ENCODE results near the gene PTPRCAP. TPM values are rescaled to one million over a fixed set of nuclear protein-coding genes. Genes with fewer than 3 reads are reported as not detected.

Gene PTPRCAP
- total RNA-seq, 1 experiment from 2014 or later, result 1.3 TPM

DNA sequence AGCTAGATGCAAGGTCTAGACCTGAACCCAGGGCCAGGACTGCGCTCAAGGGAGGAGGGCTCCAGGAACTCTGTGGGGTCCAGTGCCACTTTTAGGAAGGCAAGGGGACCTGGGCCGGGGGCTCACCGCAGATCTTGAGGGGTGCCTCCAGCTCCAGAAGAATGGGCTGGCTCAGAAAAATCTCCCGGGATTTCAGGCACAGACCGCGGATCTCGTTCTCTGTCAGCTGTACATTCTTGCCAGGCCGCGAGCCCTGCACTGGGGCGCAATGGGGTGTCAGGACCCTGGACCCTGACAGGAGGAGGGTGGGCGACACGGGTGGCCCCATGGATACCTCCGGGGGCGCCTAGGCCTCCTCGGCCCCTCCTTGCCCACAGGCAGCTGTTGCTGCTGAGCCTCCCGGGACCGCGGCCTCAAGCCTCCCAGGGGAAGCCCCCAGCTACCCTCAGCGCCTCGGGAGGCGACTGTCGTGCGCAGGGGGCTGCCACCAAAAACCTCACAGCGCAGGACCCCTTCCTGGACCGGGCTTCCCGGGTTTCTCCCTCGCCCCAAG lies 36.5 kb downstream of the PTPRCAP start:
- CTCF ChIA-PET, result interaction anchor here (0.6 to 2.1 kb wide), 16 partner anchors 9 to 228 kb away, joined by 3 to 12 read pairs (median 4); partner anchors contain the start of genes AIP, PITPNM1, POLD4 and RAD9A
- TSS peak; percentile 45 for BruUV-seq (replicated peaks)
- TF ChIP-seq, protein P1, sequence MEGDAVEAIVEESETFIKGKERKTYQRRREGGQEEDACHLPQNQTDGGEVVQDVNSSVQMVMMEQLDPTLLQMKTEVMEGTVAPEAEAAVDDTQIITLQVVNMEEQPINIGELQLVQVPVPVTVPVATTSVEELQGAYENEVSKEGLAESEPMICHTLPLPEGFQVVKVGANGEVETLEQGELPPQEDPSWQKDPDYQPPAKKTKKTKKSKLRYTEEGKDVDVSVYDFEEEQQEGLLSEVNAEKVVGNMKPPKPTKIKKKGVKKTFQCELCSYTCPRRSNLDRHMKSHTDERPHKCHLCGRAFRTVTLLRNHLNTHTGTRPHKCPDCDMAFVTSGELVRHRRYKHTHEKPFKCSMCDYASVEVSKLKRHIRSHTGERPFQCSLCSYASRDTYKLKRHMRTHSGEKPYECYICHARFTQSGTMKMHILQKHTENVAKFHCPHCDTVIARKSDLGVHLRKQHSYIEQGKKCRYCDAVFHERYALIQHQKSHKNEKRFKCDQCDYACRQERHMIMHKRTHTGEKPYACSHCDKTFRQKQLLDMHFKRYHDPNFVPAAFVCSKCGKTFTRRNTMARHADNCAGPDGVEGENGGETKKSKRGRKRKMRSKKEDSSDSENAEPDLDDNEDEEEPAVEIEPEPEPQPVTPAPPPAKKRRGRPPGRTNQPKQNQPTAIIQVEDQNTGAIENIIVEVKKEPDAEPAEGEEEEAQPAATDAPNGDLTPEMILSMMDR (IDR thresholded peaks at IDR 0.05; ENCODE audit: unreplicated experiment), result no peak
- no peak for DNase-seq
- Mint-ChIP-seq H3K36me3 (ENCODE audit: insufficient read depth, unreplicated experiment) (peaks cover 45% of the 10 kb centered on the region), H3K27ac (ENCODE audit: unreplicated experiment) (no peak overlapping the region), H3K4me1 (ENCODE audit: low read depth, unreplicated experiment) (no peaks in the 10 kb centered on the region), H3K4me3 (ENCODE audit: low read depth, unreplicated experiment) (peak overlapping the region; percentile 69), H3K27me3 (ENCODE audit: unreplicated experiment) (no peaks in the 10 kb centered on the region), H3K9me3 (ENCODE audit: low read depth, unreplicated experiment) (no peaks in the 10 kb centered on the region)
- intact Hi-C loops (cut with micrococcal nuclease; ENCODE audit: unreplicated experiment), result no loop called here

DNA sequence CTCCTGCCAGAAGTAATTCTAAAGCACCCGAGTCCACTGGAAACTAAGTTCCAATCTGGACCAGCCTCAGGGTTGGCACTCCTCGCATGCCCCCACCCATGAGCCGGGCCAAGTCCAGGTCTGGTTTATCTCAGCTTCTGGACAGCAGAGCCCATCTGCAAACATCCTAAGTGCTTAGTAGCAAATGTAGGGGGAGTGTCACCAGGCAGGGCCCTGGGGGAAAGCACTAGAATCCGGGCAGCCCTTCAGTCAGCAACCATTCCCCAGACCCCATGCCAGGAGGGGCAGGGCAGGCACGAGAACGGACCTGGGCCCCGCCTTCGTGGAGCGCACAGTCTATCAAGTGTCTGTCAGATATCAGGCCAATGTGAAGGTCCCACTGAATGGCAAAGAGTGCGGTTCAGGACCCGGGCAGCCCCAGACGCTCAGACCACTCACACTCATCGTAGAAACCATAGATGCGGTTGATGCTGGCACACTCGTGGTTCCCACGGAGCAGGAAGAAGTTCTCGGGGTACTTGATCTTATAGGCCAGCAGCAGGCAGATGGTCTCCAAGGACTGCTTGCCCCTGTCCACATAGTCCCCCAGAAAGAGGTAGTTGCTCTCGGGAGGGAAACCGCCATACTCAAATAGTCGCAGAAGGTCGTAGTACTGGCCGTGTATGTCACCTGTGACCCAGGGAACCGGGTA lies 37.1 kb downstream of the PTPRCAP start:
- H3K27ac Mint-ChIP-seq (ENCODE audit: unreplicated experiment), result no peak overlapping the region
- no peaks in the 10 kb centered on the region for H3K9me3 Mint-ChIP-seq (ENCODE audit: low read depth, unreplicated experiment)
- TF ChIP-seq, protein P1 (IDR thresholded peaks at IDR 0.05; ENCODE audit: unreplicated experiment), result no peak
- peaks cover 48% of the 10 kb centered on the region for H3K36me3 Mint-ChIP-seq (ENCODE audit: insufficient read depth, unreplicated experiment)
- DNase-seq, result no peak
- H3K4me1 Mint-ChIP-seq (ENCODE audit: low read depth, unreplicated experiment), result no peaks in the 10 kb centered on the region
- intact Hi-C loops (cut with micrococcal nuclease; ENCODE audit: unreplicated experiment), result no loop called here
- peak overlapping the region; percentile 69 for H3K4me3 Mint-ChIP-seq (ENCODE audit: low read depth, unreplicated experiment)
- no TSS peak for BruUV-seq (replicated peaks)
- no peaks in the 10 kb centered on the region for H3K27me3 Mint-ChIP-seq (ENCODE audit: unreplicated experiment)
- CTCF ChIA-PET, result interaction anchor here (1.5 to 2.1 kb wide), 4 partner anchors 9 to 68 kb away, joined by 8 to 12 read pairs (median 9); partner anchors contain the start of genes POLD4 and RAD9A

DNA sequence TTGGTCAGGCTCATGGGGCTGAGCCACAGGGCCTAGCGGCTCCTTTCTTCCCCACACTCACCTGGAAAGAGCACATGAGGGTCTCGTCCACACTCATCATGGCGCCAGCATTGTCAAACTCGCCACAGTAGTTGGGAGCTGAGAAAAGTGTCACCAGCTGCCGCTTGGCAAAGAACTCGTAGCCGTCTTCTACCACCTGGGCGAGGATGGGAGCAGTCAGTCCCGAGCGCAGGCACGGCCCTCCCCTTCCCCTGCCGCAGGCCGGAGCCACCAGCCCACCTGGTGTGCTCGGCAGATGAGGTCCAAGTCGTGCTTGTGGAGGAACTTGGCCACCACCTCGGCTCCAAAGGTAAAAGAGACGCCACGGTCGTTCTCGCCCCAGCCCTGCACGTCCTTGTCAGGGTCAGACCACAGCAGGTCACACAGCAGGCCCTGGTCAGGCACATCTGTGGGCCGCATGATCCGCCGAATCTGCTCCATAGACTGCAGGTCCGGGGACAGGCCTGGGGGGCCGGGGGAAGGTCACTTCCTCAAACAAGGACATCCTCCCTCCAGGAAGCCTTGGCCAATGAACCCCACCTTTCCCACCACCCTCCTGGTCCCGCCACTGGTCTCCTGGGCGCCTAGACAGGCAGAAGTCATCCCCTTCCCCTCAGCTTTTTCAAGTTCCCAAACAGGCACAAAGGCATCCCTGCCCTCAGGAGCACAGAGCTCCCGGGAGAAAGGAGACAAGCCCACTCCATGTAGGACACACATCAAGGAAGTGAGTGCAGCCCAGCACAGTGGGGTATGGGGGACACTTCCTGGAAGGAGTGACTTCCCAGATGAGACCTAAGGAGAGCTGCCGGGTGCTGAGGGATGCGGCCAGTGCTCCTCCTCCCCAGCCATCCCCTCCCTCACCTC lies 38.6 kb downstream of the PTPRCAP start:
- H3K4me1 Mint-ChIP-seq (ENCODE audit: low read depth, unreplicated experiment), result peaks cover 4% of the 10 kb centered on the region
- no peaks in the 10 kb centered on the region for H3K9me3 Mint-ChIP-seq (ENCODE audit: low read depth, unreplicated experiment)
- TF ChIP-seq, protein P1 (IDR thresholded peaks at IDR 0.05; ENCODE audit: unreplicated experiment), result no peak
- H3K36me3 Mint-ChIP-seq (ENCODE audit: insufficient read depth, unreplicated experiment), result peaks cover 54% of the 10 kb centered on the region
- DNase-seq, result no peak
- H3K27me3 Mint-ChIP-seq (ENCODE audit: unreplicated experiment), result no peaks in the 10 kb centered on the region
- H3K4me3 Mint-ChIP-seq (ENCODE audit: low read depth, unreplicated experiment), result no peak overlapping the region
- intact Hi-C loops (cut with micrococcal nuclease; ENCODE audit: unreplicated experiment), result no loop called here
- CTCF ChIA-PET, result no interaction called here
- no TSS peak for BruUV-seq (replicated peaks)
- H3K27ac Mint-ChIP-seq (ENCODE audit: unreplicated experiment), result no peak overlapping the region

DNA sequence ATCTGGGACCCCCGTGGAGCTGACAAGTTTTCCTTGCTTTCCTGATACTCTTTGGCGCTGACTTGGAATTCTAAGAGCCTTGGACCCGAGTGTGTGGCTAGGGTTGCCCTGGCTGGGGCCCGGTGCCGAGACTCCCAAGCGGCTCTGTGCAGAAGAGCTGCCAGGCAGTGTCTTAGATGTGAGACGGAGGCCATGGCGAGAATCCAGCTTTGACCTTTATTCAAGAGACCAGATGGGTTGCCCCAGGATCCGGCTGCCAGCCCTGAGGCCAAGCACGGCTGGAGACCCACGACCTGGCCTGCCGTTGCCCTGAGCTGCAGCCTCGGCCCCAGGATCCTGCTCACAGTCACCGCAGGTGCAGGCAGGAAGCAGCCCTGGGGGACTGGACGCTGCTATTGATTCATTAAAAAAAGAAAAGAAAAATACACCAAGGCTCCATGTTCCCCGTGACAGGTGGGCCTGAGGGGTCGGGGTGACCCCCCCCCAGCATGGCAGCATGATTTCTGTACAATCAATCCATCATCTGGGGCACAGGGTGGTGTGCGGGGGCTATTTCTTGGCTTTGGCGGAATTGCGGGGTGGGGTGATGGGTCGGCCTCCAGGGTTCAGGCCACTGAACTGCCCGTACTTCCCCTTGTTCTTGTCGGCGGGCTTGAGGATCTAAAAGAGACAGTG lies 39.4 kb downstream of the PTPRCAP start:
- no TSS peak for BruUV-seq (replicated peaks)
- TF ChIP-seq, protein P1 (IDR thresholded peaks at IDR 0.05; ENCODE audit: unreplicated experiment), result no peak
- Mint-ChIP-seq H3K4me1 (ENCODE audit: low read depth, unreplicated experiment) (peaks cover 10% of the 10 kb centered on the region), H3K36me3 (ENCODE audit: insufficient read depth, unreplicated experiment) (peaks cover 60% of the 10 kb centered on the region), H3K27ac (ENCODE audit: unreplicated experiment) (no peak overlapping the region), H3K4me3 (ENCODE audit: low read depth, unreplicated experiment) (no peak overlapping the region), H3K27me3 (ENCODE audit: unreplicated experiment) (no peaks in the 10 kb centered on the region), H3K9me3 (ENCODE audit: low read depth, unreplicated experiment) (no peaks in the 10 kb centered on the region)
- intact Hi-C loops (cut with micrococcal nuclease; ENCODE audit: unreplicated experiment), result no loop called here
- CTCF ChIA-PET, result no interaction called here
- DNase-seq, result no peak

Measured in Calu3 (cell line).